SW480 (cell line): ENCODE results near the gene OXCT1.

Experiments used
- DNase-seq: peaks from one replicate; pipeline ENCODE4 v3.0.0-alpha.2; 2016; ENCODE audit warnings: low spot score

OXCT1 gene

DNA sequence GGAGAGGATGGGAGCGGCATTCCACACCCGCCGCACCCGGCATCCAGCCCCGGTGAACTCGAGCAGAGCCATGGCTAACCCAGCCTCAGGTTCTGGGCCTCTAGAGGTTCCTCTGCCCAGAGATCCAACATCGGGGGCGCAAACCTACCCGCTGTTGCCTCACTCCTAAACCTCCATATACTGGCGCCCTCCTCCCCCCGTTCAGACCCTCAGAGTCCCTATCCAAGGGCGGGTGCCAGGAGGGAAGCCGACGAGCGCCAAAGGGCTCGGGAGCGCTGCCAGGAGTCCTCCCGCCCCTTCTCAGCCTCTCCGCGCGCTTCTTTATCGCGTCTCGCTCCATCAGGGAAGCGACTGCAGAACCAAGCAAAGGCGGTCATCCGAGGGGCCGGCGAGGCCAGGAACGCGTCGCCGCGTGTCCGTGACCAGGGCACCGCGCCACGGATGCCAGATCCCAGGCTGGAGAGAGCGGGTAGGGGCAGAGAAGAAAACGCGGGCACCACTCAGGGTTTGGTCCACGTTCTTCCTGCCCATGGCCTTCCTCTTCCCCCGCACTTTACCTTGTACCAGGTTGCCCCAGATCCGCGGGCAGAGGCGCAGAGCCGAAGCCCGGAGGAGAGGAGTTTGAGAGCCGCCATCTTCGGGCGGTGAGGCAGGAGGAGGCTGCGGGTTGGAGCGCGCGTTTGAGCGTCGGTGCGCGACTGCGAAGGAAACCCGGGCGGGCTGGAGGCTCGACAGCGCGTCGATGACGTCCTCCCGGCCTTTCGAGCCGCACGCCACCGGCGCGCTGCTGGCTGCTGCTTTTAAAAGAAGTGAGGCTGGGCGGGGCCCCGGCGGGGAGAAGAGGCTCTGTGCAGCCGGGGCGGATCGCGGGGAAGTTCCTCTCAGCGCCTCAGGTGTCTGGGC is at the start of gene OXCT1:
OXCT1 (minus strand) TSS at position 702 of the 903 bp plus-strand sequence; CDS start at position 635, 67 bp downstream.
- DNase-seq: peak; percentile 76

DNA sequence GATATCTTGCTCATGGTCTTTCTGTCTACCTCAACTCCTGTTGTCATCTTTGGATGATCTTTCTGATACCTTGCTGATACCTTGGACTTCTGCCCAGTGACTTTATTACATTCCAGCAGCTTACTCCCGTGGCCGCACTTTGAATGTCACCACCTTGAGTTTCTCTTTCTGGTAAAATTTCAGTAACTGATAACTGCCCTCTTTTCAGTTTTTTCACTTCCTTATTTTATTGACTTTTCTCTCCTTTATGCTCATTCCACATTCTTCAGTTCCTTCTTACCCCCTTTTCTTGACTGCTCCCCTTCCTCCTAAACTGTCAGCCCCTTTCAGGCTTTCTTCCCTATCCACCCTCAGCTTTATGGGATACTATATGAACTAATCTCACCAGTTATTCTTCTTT is 47.9 kb upstream of the OXCT1 start:
- no peak for DNase-seq

DNA sequence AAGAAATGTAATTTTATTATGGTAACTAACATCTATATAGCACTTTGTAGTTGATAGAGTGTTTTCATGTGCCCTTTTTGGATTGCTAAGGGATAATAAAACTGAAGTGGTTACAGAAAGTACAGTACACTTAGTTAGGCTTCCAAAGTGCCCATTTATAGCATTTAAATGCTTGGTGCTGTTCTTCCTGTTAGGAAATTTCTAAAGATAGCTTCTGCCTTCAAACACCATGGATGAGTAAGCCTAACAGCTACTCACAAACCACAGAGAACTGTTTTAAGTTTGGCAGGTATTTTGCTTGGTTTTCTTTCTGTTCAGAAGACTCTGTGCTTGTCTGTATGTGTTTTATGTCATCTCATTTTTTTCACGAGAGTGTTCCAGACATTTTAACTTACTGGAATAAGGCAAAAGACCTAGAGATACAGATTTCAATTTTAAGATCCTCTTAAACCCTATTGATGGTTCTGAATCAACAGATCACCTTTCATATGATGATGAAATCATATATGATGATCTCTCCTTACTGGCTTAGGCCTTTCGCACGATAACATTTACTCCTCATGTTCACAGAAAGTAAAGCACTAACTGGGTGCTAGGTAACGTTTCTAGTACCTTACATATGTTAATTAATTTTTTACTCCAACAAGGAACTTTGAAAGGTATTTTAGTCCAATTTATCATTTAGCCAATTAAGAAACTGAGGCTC is 38.3 kb upstream of the OXCT1 start:
- DNase-seq: no peak

DNA sequence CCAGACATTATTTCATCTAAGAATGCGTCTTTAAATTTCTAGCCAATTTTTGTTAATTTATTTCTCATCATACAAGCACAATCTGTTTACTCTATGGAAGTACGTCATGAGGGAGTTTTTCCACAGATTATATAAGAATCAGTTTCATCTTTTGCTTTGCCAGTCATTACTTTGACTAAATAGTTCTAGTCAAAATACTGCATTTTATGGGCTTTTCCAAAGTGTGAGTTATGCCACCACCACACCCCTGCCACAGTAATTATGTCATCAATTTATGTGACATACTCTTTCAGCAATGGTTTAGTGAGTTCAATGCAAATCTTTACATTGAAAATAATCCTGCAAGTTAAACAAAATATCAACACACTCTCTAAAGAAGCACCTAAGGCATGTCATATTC is 35.9 kb upstream of the OXCT1 start:
- no peak for DNase-seq

DNA sequence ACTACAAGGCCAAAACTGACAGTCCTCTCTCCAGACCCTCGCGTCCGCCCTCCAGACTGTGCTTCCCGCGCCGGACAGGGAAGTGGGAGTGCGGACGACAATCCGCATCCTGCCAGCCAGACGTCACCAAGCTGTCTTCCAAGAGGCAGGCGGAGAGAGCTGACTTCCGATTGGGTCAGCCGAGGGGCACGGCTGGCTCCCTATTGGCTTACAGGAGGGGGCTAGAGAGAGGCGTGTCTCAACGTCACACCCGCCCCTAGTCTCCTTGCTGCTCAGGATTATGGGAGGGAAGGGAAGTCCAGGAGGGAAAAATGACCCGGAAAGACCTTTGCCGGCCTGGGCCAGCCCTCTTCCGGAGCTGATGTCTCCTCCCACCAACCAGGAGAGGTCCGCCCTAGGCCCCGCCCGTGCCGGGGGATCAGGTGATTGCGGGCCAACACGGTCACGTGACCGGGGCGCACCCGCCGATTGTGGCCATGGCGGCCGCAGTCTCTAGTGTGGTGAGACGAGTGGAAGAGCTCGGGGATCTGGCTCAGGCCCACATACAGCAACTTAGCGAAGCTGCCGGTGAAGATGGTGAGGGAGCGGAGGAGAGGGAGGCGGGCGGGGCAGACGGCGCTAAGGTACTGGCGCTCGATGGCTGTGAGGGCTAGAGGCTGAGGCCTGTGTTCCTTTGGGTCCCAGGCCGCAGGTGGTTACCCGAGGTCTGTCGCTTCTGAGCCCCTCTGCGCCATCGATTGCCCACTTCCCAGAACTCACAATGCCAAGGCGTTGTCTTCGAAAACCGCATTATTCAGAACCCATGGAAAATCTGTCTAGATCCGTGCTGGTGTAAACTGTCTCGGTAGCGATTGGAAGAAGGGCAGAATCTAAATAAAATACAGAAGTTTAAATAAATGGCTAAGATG is 33.9 kb upstream of the OXCT1 start, which contains the start of gene RIMOC1:
RIMOC1 (plus strand) TSS at position 453 of the 908 bp plus-strand sequence; CDS start at position 477, 24 bp downstream.
- DNase-seq: peak; percentile 99

DNA sequence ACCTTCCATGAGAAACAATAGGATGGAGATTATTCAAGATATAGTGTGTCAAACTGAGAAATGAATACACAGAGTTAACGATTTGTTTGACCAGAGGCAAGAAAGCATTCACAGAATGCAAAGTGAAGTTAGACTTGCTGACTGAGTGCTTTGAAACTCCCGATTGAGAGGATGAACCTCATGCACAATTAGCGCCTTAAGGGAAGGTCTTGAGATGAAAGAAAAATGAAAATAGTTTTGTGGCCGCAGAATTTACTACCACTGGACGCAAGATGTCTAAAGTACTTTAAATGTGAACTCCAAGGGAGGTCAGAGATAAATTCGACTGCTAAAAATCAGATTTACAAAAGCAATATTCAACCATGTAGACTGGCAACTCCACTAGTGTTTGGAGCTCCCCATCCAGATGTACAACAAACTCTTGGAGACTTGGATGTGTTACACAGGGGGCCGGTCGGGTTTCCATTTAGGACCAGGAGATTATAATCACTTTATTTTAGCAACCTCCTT is 33.2 kb upstream of the OXCT1 start:
- peak; percentile 1 for DNase-seq

DNA sequence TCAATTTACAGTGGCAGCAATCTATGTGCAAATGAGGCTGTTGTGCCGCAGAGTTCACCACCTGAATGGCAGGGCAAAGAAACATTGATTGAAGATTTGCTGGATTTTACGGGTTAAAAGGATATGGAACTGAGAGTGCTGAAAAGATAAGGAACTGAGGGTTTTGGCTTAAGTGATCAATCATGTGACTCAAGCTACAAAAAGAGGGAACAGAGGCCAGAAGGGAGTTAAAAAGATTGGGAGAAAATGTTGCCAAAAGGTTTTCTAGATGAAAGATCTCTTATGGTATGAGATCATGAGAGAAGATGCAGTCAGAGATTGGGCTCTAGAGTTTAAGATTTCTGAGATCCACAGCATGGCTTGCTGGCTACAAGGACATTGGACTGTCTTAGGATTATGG is 26.0 kb upstream of the OXCT1 start:
- DNase-seq: no peak

DNA sequence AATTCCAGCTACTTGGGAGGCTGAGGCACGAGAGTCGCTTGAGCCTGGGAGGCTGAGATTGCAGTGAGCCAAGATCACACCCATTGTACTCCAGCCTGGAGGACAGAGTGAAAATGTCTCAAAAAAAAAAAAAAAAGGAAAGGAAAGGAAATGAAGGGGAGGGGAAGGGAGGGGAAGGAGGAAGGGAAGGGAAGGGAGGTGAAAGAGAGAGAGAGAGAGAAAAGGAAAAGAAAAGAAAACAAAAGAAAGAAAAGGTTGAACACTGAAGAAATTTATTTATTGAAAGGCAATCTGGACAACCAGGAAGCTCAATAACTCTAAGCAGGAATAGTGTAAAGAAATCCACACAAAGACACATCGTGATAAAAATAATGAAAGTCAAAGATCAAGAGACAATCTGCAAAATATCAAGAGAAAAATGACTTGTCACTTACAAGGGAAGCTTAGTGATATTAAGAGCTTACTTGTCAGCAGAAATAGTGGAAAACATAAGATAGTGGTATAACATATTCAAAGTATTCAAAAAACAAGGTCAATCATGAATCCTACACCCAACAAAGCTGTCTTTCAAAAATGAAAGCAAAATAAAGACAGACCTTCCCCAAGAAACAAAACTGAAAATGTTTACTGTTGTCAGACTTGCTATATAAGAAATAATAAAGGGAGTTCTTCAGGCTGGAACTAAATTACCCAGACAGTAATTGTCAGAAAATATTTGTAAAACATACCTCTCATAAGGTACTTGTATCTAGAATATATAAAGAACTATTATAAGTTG is 23.0 kb upstream of the OXCT1 start:
- no peak for DNase-seq

DNA sequence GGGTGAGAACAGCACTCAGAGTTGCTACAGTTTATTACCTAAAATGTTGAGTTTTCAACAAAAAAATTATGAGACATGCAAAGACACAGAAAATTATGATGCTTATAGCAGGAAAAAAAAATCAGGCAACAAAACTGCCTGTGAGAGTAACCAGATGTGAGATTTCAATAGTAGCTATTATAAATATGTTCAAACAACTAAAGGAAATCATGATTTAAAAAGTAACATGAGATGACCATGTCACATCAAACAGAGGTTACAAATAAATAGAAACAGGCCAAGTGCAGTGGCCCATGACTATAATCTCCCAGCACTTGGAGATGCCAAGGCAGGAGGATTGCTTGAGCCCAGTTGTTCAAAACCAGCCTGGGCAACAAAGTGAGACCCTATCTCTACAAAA is 21.8 kb upstream of the OXCT1 start:
- DNase-seq: no peak

DNA sequence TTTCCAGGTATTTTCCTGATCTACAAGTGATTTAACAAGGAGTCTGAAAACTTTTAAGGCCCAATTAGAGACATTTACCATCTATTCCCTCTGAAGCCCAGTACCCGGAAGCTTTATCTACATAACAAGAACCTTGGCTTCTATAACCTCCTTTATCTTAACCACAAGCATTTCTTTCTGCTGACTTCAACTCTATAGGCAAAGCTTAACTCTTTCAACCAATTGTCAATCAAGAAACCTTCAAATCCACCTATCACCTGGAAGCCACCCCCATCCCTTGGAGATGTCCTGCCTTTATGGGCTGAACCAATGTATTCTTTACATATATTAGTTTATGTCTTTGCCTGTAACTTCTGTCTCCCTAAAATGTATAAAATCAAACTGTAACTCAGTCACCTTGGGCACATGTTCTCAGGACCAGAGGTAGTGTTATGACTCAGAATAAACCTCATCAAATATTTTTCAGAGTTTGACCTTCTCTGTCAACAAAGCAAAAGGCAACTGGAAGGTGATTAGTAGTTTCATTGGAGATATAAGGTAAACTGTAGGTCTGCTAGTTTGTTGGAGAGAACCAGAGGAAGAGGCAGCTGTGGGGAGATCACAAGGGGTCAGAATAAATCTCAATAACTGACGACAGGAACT is 21.0 kb upstream of the OXCT1 start:
- no peak for DNase-seq

DNA sequence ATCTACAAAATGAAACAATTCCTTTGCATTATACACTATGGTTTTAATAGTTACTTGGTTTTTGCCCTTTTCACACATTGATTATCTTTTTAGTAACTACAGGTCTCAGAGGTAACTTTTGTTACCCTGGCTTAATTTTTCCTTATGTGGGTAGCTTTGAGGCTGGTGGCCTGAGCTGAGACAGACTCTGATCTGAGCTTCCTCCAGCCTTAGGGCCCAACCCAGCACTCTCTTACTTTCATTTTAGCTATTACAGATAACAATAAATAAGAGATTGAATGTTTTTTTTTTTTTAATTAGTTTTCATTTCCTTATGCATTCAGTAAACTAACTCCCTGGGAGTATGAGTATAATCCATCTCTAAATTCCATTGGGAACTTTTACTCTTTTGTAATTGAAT is 15.1 kb upstream of the OXCT1 start:
- no peak for DNase-seq

DNA sequence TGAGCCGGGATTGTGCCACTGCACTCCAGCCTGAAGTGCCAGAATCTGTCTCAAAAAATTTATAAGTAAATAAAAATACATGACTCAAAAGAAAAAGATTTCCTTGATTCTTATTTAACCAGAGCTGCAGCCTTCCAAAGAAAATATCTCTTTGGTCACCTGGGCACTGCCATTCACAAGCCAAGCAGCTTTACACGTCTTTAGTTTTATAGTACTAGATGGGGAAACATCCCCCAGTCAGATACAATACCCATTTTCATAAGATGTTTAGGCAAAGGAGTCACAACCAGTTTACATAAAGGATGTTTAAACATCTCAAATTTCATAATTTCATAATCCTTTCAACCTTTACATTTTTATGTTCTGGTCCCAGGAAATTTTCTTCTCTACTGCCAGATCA is 13.7 kb upstream of the OXCT1 start:
- no peak for DNase-seq

DNA sequence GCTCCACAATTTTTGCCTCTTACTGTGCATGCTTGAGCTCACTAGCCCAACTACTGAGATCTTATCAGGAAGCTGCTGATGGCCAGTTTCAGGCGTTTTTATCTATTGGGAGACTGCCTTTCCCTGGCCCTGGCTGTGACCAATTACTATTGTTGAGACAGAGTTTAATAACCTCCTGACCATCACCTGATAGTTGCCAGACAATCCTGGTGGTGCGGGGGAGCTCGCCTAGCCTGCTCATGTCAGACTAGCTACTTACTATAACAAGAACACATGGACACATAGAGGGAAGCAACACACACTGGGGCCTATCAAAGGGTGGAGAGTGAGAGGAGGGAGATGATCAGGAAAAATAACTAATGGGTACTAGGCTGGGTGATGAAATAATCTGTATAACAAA is 13.0 kb upstream of the OXCT1 start:
- DNase-seq: no peak

DNA sequence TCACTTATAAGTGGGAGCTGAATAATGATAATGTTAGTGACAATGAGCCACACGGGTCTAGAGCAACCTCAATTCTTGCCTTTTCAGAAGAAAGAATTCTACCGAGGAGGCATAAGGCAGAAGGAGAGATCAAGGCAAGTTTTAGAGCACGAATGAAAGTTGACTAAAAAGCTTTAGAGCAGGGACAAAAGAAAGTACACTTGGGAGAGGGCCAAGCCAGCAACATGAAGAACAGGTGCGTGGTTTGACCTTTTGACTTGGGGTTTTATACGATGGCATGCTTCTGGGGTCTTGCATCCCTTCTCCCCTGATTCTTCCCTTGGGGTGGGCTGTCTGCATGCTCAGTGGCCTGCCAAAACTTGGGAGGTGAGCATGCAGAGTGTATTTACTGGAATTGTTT is 12.5 kb upstream of the OXCT1 start:
- no peak for DNase-seq

DNA sequence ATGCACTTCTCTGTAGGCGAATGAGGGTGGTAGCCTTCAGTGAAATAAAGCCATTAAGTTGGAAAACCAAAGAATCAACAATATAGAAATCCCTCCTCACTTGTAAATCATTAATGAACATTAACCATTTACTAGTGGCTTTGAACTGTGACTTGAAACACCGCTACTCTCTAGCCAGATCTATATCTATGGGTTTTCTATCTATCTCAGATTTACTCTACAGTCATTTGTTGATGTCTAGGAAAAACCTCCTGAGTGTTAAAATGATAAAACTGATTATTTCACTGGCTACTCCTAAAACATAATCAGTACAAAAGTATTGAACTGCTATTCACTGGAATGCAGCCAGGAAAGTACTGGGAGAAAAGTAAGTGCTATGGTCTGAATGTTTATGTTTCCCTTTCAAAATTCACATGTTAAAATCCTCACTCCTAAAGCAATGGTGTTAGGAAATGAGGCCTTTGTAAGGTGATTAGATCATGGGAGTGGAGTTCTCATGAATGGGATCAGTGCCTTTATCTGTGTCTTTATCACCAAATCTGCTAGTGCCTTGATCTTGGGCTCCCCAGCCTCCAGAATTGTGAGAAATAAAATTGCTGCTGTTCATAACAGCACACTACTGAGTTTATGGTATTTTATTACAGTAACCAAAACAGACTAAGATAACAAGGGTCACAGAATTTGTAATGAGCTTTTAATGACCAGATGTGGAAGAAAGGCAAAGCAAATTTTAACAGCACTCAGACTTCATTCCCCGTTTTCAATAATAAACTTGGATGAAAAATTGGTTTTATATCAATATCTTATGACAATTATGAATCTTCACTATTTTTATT is 8.6 kb upstream of the OXCT1 start:
- no peak for DNase-seq

DNA sequence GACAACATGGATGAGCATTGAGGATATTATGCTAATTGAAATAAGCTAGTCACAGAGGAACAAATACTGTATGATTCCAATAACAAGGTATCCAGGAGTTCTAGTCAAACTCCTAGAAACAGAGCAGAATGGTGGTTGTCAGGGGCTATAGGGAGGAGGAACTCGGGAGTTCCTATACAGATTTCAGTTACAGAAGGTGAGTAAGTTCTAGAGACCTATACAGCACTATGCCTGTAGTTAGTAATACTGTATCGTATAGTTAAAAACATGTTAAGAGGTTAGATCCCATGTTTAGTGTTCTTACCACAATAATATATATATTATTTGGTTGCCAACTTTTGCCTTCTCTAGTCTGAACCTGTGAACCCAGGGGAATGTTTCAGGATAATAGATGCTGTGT is 7.9 kb upstream of the OXCT1 start:
- DNase-seq: no peak

DNA sequence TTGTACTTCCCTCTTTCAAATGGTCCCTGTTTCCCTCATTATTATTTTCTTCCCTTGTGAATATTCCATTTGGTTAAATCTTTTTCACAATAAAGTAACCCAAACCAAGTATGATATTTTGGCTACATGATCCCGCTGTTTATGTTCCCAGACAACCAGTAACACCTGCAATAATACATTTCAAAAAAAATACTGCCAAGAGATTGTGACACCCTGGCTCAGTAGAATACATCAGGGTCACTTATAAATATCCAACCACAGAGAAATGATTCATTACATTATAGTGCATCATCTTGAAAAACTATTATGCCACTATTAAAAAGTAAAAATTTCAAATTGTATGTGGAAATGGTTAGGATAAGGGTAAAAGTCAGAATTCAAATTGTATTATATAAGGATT is 7.2 kb upstream of the OXCT1 start:
- no peak for DNase-seq

DNA sequence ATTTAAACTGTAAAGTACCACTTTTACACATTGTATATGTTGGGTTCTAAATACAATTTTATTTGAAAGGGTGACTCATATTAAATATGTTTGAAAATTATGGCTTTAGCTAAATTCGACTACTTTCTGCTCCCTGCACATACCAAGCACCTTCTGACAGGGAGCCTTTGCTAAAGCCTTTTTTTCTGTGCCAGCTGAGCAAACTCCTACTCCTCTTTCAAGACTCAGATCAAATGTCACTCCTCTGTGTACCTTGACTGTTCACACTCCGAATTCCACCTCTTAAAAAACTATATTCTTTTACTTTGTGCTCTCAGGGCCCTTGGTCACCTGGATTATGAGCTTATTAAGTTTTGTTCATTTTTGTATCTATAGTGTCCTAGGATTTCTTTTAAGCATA is 6.5 kb upstream of the OXCT1 start:
- DNase-seq: no peak

DNA sequence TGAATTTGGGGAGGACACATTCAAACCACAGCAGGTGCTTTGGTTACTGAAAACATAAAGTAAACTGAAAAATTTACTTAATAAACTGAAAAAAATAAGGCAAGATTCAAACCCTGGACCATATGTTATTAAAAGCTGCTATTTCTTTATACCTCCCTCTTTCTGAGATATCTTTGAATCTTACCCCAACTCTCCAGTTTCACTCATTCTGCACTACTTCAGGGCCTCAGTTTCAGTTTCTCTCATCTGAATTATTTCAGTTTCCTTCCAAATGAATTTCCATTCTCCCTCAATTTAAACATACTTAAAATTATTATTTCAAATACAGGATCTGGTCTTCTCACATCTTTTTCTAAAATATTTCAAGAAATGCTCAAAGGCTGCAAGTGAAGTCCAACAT is 4.9 kb upstream of the OXCT1 start:
- no peak for DNase-seq

DNA sequence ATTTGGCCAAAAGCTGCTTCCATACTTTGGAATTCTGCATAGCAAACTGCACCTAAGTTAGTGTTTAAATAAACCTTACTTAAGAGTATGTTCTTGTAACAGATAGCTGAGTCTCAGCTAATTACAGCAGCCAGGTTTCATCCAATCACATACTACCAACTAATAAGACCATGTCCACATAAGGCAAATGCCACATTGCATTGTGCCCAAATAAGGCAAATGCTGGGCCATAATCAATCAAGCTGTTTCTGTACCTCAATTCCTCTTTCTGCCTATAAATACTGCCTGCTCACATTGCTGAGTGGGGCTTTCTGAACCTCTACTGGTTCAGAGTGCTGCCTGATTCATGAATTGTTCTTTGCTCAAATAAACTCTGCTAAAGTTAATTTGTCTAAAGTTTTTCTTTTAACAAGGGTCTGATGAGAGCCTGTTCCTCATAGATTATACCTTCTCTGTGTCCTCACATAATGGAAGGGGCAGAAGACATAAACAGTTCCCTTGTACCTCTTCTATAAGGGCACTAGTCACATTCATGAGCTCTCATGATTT is 4.4 kb upstream of the OXCT1 start:
- DNase-seq: no peak
